Left ventricle myocardium superior (tissue), 1 donor: Measurements from ENCODE around the gene SPECC1L. TPM values are rescaled to one million over a fixed set of nuclear protein-coding genes. Genes with fewer than 3 reads are reported as not detected.

Source experiments
- ATAC-seq: fragments of 200-7000 bp; cut with Tn5 transposase; one replicate; pipeline ENCODE4 v1.9.1; 2020; ENCODE audit warnings: mild to moderate bottlenecking, moderate library complexity
- DNase-seq: peaks from one replicate; pipeline ENCODE4 v3.0.0-alpha.2; 2020
- intact Hi-C: fragments of 100-400 bp; cut with micrococcal nuclease; formaldehyde crosslinking; loops from one replicate; pipeline ENCODE4 v1.11.0; 2022
- total RNA-seq: library from RNA; stranded (reverse); fragmentation: NEBNext Ultra II Directional; extraction: Animal tissue kit (Norgen Biotek cat#: 25700); gene quantifications from one replicate; pipeline ENCODE4 v1.2.1, GENCODE V29; 2021
- donor health status: DM: no; HTN: yes; CAD: no; lungs with severe emphysema.

Gene SPECC1L
- total RNA-seq, 1 donor from 2014 or later: 52.0 TPM

- DNase-seq (peak; percentile 11), ATAC-seq (no peak)
- intact Hi-C loops: no loop called here
Measured at GRCh38 chr22:24417200-24417599, 146.6 kb downstream of the SPECC1L start.

- intact Hi-C loops: no loop called here
- ATAC-seq: no peak
- peak; percentile 22 for DNase-seq
Measured at GRCh38 chr22:24417901-24418641, 147.4 kb downstream of the SPECC1L start.

GRCh38 chr22:24418786-24419474 lies 148.3 kb downstream of the SPECC1L start:
- ATAC-seq: no peak
- intact Hi-C loops: no loop called here
- DNase-seq: peak; percentile 27

- DNase-seq (peak; percentile 28), ATAC-seq (no peak)
- intact Hi-C loops: no loop called here
Measured at GRCh38 chr22:24419475-24419850, 148.8 kb downstream of the SPECC1L start.

GRCh38 chr22:24420072-24420976 lies 149.7 kb downstream of the SPECC1L start:
- intact Hi-C loops: loop anchor here (10.0 kb wide), 1 partner anchor 84 kb away; no protein-coding TSS in a partner anchor
- DNase-seq (peak; percentile 60), ATAC-seq (peak; percentile 18)

GRCh38 chr22:24420977-24421343 lies 150.3 kb downstream of the SPECC1L start:
- intact Hi-C loops: loop anchor here (10.0 kb wide), 1 partner anchor 84 kb away; no protein-coding TSS in a partner anchor
- no peak for ATAC-seq
- DNase-seq: peak; percentile 26

GRCh38 chr22:24421428-24421931 lies 150.8 kb downstream of the SPECC1L start:
- intact Hi-C loops: loop anchor here (10.0 kb wide), 1 partner anchor 83 kb away; no protein-coding TSS in a partner anchor
- ATAC-seq (no peak), DNase-seq (peak; percentile 25)

- intact Hi-C loops: loop anchor here (10.0 kb wide), 1 partner anchor 83 kb away; no protein-coding TSS in a partner anchor
Measured at GRCh38 chr22:24422102-24422665, 151.6 kb downstream of the SPECC1L start.

GRCh38 chr22:24423519-24424000 lies 152.9 kb downstream of the SPECC1L start:
- ATAC-seq: peak; percentile 81
- peak; percentile 83 for DNase-seq
- intact Hi-C loops: loop anchor here (10.0 kb wide), 1 partner anchor 81 kb away; no protein-coding TSS in a partner anchor

More at GRCh38 chr22:24422102-24422665, 151.6 kb downstream of the SPECC1L start:
- ATAC-seq (peak; percentile 7), DNase-seq (peak; percentile 46)

- DNase-seq (peak; percentile 55), ATAC-seq (peak; percentile 14)
- intact Hi-C loops: loop anchor here (10.0 kb wide), 1 partner anchor 81 kb away; no protein-coding TSS in a partner anchor
Measured at GRCh38 chr22:24424001-24424900, 153.6 kb downstream of the SPECC1L start.

- intact Hi-C loops: loop anchor here (10.0 kb wide), 1 partner anchor 80 kb away; no protein-coding TSS in a partner anchor
- DNase-seq (peak; percentile 31), ATAC-seq (no peak)
Measured at GRCh38 chr22:24424901-24425775, 154.5 kb downstream of the SPECC1L start.

GRCh38 chr22:24426436-24426835 lies 155.8 kb downstream of the SPECC1L start:
- intact Hi-C loops: loop anchor here (10.0 kb wide), 1 partner anchor 78 kb away; no protein-coding TSS in a partner anchor
- ATAC-seq (no peak), DNase-seq (no peak)

GRCh38 chr22:24426851-24427499 lies 156.3 kb downstream of the SPECC1L start:
- DNase-seq (peak; percentile 22), ATAC-seq (no peak)
- intact Hi-C loops: loop anchor here (10.0 kb wide), 1 partner anchor 78 kb away; no protein-coding TSS in a partner anchor

GRCh38 chr22:24427500-24428164 lies 157.0 kb downstream of the SPECC1L start, which contains the start of gene ADORA2A:
TSS of gene ADORA2A (plus strand) at chr22:24427599. CDS start at chr22:24433405, 5,806 bp downstream.
- ATAC-seq (no peak), DNase-seq (peak; percentile 59)
- intact Hi-C loops: loop anchor here (10.0 kb wide), 1 partner anchor 77 kb away; no protein-coding TSS in a partner anchor
